Measurements from ENCODE around the gene TMEM255B.
"Not testable (repeated sequence)": the region's sequence is repeated elsewhere in the genome, so short reads cannot be mapped to it uniquely, and the experiment has no call there.

TMEM255B gene

GRCh38 chr13:113734826-113735125 is 24.2 kb upstream of the TMEM255B start:
- no peak for DNase-seq (ENCODE audit: low read depth in 2 of 2)

DNA sequence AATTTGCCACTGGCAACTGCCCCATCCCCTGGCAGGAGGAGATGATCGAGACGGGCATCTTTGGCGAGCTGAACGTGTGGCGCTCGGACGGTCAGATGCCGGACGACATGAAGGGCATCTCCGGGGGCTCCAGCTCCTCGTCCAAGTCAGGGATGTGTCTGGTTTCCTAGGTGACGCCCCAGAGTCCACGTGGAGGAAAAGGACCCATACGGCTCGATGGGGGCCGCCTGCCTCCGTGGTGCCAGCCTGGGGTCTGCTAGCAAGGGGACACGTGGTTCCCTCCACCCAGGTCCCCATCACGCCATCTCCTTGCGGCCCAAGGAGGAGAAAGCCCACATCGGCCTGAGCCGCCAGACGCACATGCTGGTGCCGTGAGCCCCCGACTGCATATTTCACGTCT is 23.8 kb upstream of the TMEM255B start:
- no peak for DNase-seq (ENCODE audit: low read depth in 2 of 2)

GRCh38 chr13:113735750-113736149 is 23.3 kb upstream of the TMEM255B start:
- no peak for DNase-seq (ENCODE audit: low read depth in 2 of 2)

DNA sequence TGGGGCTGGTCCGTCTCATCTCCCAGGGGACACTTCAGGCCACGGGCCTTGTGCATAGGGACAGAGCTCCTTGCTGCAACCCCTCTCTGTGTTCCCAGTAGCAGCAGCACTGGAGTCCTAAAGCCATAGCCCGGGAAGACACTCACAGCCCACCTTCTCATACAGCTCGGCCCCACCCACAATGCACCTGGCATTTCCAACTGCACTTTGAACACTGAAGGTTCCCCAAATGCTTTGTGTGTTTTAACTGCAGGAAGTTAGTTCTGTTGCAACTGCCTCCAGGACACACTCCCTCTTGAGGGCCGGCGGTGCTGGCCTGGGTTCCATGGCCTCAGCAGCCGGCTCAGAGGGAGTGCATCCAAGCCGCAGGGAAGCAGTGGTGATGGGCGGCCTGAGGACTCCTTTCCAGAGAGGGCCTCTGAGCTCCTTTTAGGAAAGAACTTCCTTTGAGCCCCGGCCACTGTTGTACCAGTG is 22.7 kb upstream of the TMEM255B start:
- DNase-seq (ENCODE audit: low read depth in 2 of 2), result no peak

- DNase-seq (ENCODE audit: low read depth in 2 of 2), result no peak
These were observed 21.2 kb upstream of the TMEM255B start for GRCh38 chr13:113737803-113738202.

DNA sequence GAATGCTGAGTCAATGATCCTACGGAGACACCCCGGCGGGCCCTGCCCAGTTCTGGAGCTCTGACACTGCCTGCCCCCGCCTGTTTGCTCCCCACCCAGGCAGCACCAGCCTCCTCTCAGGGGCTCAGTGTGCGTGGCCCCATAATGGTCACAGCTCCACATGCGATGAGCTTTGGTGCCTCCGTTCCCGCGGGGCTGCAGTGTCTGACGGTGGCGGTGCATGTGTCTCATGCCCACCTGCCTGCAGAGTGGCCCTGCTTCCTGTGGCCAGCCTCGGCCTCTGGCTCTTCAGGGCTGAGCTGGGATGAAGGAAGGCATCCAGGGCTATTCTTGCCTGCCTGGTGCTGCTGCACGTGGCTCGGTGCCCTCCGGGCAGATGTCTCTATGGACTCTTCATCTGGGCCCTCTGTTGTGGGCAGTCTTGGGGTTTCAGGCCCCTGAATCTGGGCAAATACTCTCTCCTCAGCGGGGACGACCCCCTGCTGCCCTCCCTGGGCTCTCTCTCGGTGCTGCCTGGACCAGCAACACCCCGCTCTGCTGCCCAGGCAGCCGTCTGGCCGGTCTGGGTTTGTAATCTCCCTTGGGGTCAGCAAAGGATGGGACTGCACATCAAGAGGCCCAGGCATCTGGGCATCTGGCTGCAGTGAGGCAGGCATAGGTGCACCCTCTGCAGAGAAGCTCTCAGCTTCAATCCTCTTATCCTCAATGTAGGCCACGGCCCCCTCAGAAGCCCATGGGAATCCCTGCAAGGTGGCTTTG is 19.3 kb upstream of the TMEM255B start:
- no peak for DNase-seq (ENCODE audit: low read depth in 2 of 2)

DNA sequence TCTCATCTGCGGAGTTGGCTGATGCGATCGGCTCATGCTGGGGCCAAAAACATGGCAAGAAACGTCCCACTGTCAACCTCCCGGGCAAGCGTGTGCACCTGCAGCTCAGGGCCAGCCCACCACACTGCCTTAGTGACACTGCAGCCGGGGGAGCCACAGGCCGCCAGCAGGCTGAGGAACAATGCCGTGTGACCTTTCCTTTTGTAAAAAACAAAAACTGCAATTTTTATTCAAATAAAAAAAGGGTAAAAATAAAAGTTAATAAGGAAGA is 18.8 kb upstream of the TMEM255B start:
- DNase-seq (ENCODE audit: low read depth in 2 of 2), result no peak

GRCh38 chr13:113740661-113741060 is 18.4 kb upstream of the TMEM255B start:
- no peak for DNase-seq (ENCODE audit: low read depth in 2 of 2)

GRCh38 chr13:113741191-113741668 is 17.8 kb upstream of the TMEM255B start:
- DNase-seq (ENCODE audit: low read depth in 2 of 2), result no peak

GRCh38 chr13:113742000-113742441 is 17.0 kb upstream of the TMEM255B start:
- no peak for DNase-seq (ENCODE audit: low read depth in 2 of 2)

DNA sequence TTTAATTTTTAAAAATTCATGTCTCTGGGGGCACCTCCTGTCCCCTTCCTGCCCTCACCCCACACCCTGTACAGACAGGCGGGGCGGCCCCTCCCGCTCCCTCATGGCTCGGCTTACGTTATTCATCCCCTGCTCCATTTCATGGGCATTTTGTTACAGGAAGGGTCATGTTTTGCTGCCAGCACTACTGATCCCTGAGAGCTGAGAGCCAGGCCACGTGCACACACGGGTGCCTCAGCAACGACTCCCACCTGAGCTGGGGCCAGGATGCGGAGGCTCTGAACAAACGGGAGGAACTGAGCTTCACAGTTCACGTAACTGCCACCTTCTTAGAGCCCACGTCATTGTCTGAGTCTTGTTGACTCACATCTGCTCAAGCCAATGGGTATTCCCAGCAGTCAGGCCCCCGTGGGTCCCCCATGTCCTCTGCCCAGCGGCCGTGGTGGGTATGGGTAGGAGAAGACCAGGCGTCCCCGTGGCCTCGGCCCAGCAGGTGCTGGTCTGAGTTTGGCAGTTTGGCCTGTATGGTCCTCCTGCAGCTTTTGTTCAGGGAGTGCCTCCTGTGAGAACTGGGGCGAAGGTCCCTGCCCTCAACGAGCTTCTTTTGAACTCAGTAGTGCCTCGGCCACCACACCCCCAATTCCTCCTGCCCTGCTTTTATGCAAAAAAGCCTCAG is 16.4 kb upstream of the TMEM255B start:
- no peak for DNase-seq (ENCODE audit: low read depth in 2 of 2)

GRCh38 chr13:113743366-113744195 is 15.4 kb upstream of the TMEM255B start:
- no peak for DNase-seq (ENCODE audit: low read depth in 2 of 2)

DNA sequence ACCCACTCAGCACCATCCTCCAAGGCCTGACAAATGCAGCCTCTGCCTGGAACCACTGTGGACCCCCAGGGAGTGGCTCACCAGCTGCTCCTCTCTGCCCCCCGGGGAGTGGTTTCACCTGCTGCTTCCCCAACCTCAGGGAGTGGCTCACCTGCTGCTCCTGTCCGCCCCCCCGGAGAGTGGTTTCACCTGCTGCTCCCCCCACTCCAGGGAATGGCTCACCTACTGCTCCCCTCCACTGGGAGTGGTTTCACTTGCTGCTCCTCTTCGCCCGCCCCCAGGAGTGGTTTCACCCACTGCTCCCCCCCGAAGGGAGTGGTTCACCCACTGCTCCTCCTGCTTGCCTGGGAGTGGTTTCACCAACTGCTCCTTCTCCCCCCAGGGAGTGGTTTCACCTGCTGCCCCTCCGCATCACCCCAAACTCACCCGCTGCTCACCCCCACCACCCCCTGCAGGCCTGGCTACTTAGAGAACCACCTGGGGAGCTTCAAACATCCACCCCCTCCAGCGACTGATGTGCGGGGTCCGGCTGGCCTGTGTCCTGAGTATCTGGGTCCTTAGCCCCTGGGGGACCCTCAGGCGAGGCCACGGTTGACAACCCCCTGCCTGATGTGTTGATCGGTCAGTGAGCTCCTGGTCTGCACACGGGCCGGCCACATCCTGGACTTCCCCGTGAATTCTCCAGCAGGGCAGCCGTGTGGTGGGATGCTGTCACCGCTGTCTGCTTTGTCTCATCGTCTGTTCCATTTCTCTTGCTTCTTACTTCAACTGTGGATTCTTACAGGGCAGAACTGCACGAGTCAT is 14.6 kb upstream of the TMEM255B start:
- no peak for DNase-seq (ENCODE audit: low read depth in 2 of 2)

GRCh38 chr13:113745059-113745458 is 14.0 kb upstream of the TMEM255B start:
- DNase-seq (ENCODE audit: low read depth in 2 of 2), result no peak

- DNase-seq (ENCODE audit: low read depth in 2 of 2), result not testable (repeated sequence)
These were observed 13.4 kb upstream of the TMEM255B start for GRCh38 chr13:113745500-113746142.

DNA sequence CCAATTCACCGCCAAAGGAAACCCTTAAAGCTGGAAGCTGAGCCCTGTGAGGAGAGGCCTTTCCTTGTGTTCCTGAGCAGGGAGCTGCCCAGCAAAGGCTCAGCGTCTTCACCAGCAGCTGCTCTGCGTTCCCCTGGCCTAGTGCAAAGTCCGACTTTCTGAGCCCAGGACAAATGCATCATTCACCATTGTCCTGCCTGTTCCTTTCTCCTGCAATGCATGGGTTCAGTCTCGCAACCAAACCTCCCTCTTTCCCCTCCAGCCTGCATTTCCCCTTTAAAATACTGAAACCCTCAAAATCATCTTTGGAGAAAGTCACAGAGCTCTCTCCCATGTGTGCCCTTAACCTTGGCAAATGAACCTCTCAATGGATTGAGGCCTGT is 12.9 kb upstream of the TMEM255B start:
- no peak for DNase-seq (ENCODE audit: low read depth in 2 of 2)

GRCh38 chr13:113746671-113747070 is 12.4 kb upstream of the TMEM255B start:
- DNase-seq (ENCODE audit: low read depth in 2 of 2), result no peak

DNA sequence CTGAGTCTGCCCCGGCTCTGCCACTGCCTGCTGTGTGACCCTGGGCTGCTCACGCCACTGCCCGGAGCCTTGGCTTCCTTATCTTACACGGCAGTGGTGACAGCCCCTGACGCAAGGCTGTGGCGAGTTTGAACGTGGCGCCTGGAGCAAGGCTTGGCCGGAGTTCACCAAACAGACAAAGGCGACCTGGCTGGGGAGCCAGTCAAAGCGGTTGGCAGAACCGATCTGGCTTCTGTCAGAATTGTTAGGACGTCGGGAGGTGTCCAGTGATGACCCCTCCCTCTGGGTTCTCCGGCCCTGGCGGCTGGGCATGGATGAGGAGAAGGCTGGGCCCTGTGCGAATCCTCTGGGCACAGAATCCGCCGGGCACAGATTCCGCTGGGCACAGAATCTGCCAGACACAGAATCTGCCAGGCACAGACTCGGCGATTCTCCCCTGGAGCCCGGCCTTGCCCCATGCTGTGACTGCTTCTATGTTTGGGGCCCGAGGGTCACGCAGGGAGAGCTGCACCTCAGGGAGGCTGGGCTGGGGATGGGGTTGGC is 11.7 kb upstream of the TMEM255B start:
- DNase-seq (ENCODE audit: low read depth in 2 of 2), result no peak

DNA sequence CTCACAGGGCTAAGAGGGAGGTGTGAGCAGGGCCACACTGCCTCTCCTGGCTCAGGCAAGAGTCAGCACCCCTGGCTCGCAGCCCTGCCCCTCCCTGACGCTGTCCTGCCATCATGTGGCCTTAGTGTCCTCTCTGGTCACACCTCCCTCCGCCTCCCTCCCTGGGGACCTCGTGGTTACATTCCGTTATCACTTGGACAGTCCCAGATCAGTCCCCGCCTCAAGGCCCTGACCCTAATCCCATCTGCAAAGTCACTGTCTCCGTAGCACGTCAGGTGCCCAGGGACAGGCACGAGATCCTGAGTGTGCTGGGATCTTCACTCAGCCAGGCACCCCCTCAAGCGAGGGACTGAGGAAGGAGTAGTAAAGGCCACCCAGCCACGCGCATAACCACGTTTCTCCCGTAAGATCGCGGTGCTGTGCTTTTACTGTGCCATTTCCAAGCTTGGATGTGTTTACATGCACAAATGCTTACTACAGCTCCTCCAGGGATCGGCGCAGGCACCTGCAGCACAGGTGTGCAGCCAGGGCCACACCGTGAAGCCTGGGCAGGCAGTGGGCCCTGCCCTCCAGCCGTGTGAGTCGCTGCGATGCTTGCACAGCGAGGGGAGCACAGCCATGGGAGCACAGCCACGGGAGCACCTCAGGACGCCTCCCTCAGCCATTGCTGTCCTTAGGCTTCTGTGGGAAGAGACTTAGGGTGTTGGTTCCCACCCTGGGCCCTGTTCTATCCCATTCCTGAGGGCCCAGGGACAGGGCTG is 10.7 kb upstream of the TMEM255B start:
- no peak for DNase-seq (ENCODE audit: low read depth in 2 of 2)

DNA sequence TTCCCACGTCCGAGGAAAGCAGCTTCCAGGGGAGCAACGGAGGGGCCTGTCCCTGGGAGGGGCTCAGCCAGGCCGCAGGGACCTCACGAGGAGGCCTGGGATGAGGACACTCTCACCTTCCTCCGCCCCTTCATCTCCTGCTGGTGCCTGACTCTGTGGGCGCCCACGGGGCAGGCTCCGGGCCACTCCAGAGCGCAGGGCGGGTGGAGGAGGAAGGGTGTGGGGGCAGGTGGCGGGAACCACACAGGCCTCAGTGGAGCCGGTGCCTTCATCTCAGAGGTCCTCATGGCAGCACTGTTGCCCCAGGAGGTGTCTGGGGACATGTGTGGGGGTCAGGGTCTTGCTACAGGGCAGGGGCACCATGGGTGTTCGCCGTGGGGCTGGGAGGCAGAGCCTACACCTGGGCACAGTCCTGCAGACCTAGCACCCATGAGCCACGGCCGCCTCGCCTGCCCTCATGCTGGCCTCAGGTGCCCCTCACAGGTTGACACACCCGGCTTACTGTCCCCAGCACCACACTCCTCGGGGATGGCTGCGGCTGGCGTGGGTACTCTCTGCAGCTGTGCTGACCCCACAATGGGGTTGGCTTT is 10.1 kb upstream of the TMEM255B start:
- DNase-seq (ENCODE audit: low read depth in 2 of 2), result no peak

Data from stimulated activated CD8-positive, alpha-beta memory T cell treated with anti-CD3 and anti-CD28 coated beads, Interleukin-2, amount 100 ng/mL, for 1 hour (primary cell).